ENCODE results near the gene NUP88.
A peak's percentile ranks its signal among the peaks of the same experiment; 100 is the strongest.
"Not testable (repeated sequence)": the region's sequence is repeated elsewhere in the genome, so short reads cannot be mapped to it uniquely, and the experiment has no call there.

NUP88 gene

GRCh38 chr17:5419356-5419958, at the start of gene NUP88:
TSS of gene NUP88 (minus strand) at chr17:5419662. CDS start at chr17:5419650, 12 bp downstream.
- DNase-seq = peak; percentile 96

GRCh38 chr17:5468075-5468473, 48.6 kb upstream of the NUP88 start:
- peak; percentile 37 for DNase-seq

GRCh38 chr17:5467416-5467815, 48.0 kb upstream of the NUP88 start:
- no peak for DNase-seq

GRCh38 chr17:5466295-5466694, 46.8 kb upstream of the NUP88 start:
- DNase-seq = no peak

GRCh38 chr17:5464717-5465507, 45.5 kb upstream of the NUP88 start:
- no peak for DNase-seq

GRCh38 chr17:5446786-5447185, 27.3 kb upstream of the NUP88 start:
- no peak for DNase-seq

- DNase-seq = no peak
Observed at GRCh38 chr17:5444209-5444608, 24.7 kb upstream of the NUP88 start.

- no peak for DNase-seq
Observed at GRCh38 chr17:5443728-5444127, 24.3 kb upstream of the NUP88 start.

GRCh38 chr17:5439446-5439764, 19.9 kb upstream of the NUP88 start:
- no peak for DNase-seq

GRCh38 chr17:5438716-5439445, 19.4 kb upstream of the NUP88 start, which contains the start of gene C1QBP:
TSS of gene C1QBP (minus strand) at chr17:5439155. CDS start at chr17:5439073, 82 bp downstream.
- DNase-seq = peak; percentile 95

- DNase-seq = no peak
Observed at GRCh38 chr17:5437721-5438317, 18.4 kb upstream of the NUP88 start.

GRCh38 chr17:5435781-5436315, 16.4 kb upstream of the NUP88 start:
- DNase-seq = not testable (repeated sequence)

GRCh38 chr17:5434984-5435383, 15.5 kb upstream of the NUP88 start:
- DNase-seq = no peak

- DNase-seq = no peak
Observed at GRCh38 chr17:5431949-5432556, 12.6 kb upstream of the NUP88 start.

GRCh38 chr17:5431234-5431633, 11.8 kb upstream of the NUP88 start:
- DNase-seq = not testable (repeated sequence)

GRCh38 chr17:5430413-5430999, 11.0 kb upstream of the NUP88 start:
- no peak for DNase-seq

- no peak for DNase-seq
Observed at GRCh38 chr17:5429191-5429887, 9.9 kb upstream of the NUP88 start.

GRCh38 chr17:5425826-5426225, 6.4 kb upstream of the NUP88 start:
- no peak for DNase-seq

- DNase-seq = no peak
Observed at GRCh38 chr17:5424909-5425308, 5.4 kb upstream of the NUP88 start.

GRCh38 chr17:5422505-5422904, 3.0 kb upstream of the NUP88 start:
- DNase-seq = no peak

GRCh38 chr17:5419959-5420653, 644 bp upstream of the NUP88 start, which contains the start of gene RPAIN:
TSS of gene RPAIN (plus strand) at chr17:5420182. CDS start at chr17:5420211, 29 bp downstream.
- peak; percentile 89 for DNase-seq

Measured in stimulated activated CD8-positive, alpha-beta memory T cell treated with anti-CD3 and anti-CD28 coated beads, Interleukin-4, amount 100 ng/mL, for 48 hours (primary cell).